Cardiac fibroblast (primary cell): ENCODE results near the gene ANGEL1.

Experiments used
- DNase-seq, 2 donors: peaks; one replicate each; pipeline versions ENCODE4 v3.0.0 to v3.0.0-alpha.2; 2010; ENCODE audit warnings: low read depth in 2 of 2
- H3K4me3 ChIP-seq, 2 donors: replicated peaks in 1 of 2; 1 replicate in 1 of 2; 2 replicates in 1 of 2; pipeline ENCODE4 v1.5.1; 2011; ENCODE audit warnings: low read depth in 2 of 2, low read length in 2 of 2, mild to moderate bottlenecking in 2 of 2, moderate library complexity in 1 of 2
- CTCF ChIP-seq: IDR thresholded peaks from one replicate; pipeline ENCODE4 v1.5.1; 2011; ENCODE audit warnings: low read depth, mild to moderate bottlenecking, low read length, inconsistent platforms

The ANGEL1 gene

GRCh38 chr14:76820700-76821099, 8.0 kb upstream of the ANGEL1 start:
- TF ChIP-seq CTCF: no peak
- H3K4me3 ChIP-seq: no peak overlapping the region
- no peak for DNase-seq

GRCh38 chr14:76814726-76815645, 2.3 kb upstream of the ANGEL1 start:
- TF ChIP-seq CTCF: no peak
- no peak overlapping the region for H3K4me3 ChIP-seq
- no peak for DNase-seq

- DNase-seq: no peak
- TF ChIP-seq CTCF: no peak
- peak overlapping the region; percentile 82 to 83 for H3K4me3 ChIP-seq
Observed at GRCh38 chr14:76812093-76812421, 625 bp downstream of the ANGEL1 start.

GRCh38 chr14:76811561-76811960, 1.1 kb downstream of the ANGEL1 start:
- DNase-seq: peak in 1 of 2 donors; percentile 42
- H3K4me3 ChIP-seq: peak overlapping the region; percentile 82 to 83
- no peak for TF ChIP-seq CTCF

- DNase-seq: peak; percentile 58 to 64
- TF ChIP-seq CTCF: peak; percentile 68
Observed at GRCh38 chr14:76810953-76811400, 1.7 kb downstream of the ANGEL1 start.

GRCh38 chr14:76810525-76810924, 2.2 kb downstream of the ANGEL1 start:
- no peak overlapping the region for H3K4me3 ChIP-seq
- DNase-seq: no peak
- TF ChIP-seq CTCF: no peak

More at GRCh38 chr14:76810953-76811400, 1.7 kb downstream of the ANGEL1 start:
- peak overlapping the region in 1 of 2 donors; percentile 82 for H3K4me3 ChIP-seq
